Measurements from ENCODE around the gene DR1.

Gene DR1

DNA sequence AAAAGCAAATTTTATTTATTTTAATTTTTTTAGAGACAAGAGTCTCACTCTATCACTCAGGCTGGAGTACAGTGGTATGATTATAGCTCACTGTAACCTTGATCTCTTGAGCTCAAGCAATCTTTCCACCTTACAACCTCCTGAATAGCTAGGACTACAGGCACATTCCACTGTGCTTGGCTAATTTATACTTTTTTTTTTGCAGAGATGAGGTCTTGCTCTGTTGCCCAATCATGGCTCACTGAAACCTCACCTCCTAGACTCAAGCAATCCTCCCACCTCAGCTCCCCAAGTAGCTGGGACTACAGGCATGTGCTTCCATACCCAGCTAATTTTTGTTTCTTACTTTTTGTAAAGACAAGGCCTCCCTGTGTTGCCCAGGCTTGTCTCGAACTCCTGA is 49.5 kb downstream of the DR1 start:
- DNase-seq: no peak

DNA sequence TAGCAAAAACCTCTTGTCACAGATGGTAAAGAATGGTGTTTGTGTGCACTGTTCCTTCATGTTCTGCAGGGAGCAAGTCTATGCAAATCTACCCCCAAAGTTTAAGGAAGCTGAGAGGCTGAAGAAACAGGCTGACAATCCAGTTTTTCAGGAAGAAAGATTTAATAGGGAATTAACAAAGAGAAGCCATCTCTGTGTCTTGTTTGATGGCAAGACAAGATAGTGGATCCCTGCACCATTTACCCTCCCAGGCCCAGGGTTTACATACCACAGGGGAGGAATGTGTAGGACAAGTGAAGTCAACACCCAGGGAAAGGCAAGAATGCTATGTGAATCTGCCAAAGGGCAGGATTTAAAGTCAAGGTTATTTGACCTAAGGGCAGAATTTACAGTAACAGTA is 54.1 kb downstream of the DR1 start:
- no peak for DNase-seq

DNA sequence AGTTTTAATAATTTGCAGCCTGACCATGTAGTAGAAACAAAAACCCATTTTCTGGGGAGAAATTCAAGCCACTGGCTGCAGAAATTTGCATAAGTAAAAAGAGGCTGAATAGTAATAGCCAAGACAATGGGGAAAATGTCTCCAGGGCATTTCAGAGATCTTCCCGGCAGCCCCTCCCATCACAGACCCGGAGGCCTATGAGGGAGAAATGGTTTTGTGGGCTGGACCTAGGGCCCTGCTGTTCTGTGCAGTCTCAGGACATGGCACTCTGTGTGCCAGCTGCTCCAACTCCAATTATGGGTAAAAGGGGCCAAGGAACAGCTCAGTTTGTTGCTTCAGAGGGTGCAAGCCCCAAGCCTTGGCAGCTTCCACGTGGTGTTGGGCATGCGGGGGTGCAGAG is 62.5 kb downstream of the DR1 start:
- no peak for DNase-seq

DNA sequence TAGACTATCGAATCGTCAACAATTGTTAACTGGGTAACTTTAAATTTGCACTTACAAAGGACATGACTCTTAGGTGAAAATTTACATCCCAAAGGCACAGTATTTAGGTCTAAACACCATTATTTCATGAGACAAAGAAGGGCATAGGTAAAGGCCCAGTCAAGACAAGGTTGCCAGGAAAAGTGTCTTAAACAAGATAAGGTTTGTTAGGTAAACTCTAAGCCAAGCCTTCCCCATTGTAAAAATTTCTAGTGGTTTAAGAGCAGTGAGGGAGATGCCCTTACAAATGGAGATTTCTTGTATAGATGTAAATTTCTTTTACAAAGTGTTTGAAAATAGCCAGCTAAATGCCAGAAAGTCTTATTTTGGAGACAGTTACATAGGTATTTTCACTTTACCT is 65.3 kb downstream of the DR1 start:
- no peak for DNase-seq

DNA sequence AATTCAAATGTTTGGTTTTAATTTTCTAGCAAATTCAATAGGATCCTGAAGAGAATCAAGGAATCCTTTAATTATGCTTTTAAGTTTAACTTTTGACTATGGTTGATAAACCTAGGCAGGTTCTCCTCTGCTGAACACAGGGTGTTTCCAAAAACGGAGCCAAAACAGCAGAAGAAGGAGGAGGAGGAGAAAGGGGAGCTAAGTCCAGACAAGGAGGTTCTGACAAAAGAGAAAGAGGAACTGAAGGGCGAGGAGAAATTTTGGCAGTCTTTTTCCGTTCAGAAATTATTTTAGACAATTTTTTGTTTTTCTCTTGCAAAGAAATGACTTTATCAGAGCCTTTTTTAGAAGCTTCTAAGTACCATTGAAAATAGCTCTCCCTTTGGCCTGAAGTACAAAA is 69.0 kb downstream of the DR1 start:
- DNase-seq: no peak

DNA sequence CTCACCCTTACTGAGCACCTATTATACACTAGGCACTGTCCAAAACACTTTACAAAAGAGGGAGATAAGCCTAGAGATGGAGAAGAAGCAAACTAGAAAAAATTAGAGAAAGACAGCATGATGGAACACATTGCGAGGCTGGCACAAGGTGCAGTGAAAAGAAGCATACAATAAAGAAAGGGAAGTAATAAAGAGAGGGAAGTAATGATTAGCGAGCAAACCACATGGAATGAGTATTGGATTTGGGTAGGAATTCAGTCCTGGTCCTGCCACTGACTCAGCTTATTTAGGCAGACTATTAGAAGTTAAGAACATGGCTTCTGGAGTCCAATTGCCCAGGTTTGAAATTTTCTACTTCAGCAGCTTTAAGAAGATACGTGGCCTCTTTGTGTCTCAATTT is 69.6 kb downstream of the DR1 start:
- no peak for DNase-seq

DNA sequence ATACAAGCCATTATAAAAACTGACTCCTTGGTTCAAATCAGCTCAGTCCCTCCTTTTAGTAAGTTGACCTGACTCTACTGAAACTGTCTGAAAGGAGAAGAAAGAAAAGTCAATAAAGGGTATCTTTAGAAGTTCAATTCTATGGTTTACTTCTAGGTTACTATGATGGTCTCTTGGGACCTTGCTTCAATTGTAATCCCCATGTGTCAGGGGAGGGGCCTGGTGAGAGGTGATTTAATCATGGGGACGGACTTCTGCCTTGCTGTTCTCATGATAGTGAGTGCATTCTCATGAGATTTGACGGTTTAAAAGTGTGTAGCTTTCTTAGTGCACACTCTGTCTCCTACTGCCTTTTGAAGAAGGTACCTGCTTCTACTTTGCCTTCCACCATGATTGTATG is 70.5 kb downstream of the DR1 start:
- no peak for DNase-seq

Data from hippocampal formation (tissue), 2 donors.